Stimulated activated CD4-positive, alpha-beta T cell treated with anti-CD3 and anti-CD28 coated beads, TNF-alpha, amount 100 ng/mL, for 4 hours (primary cell): ENCODE results near the gene SEZ6.

Experiments
- DNase-seq, 3 experiments: peaks; one replicate each; pipeline ENCODE4 v3.0.0-alpha.2; 2020; ENCODE audit warnings: low read depth in 3 of 3

Gene SEZ6

DNA sequence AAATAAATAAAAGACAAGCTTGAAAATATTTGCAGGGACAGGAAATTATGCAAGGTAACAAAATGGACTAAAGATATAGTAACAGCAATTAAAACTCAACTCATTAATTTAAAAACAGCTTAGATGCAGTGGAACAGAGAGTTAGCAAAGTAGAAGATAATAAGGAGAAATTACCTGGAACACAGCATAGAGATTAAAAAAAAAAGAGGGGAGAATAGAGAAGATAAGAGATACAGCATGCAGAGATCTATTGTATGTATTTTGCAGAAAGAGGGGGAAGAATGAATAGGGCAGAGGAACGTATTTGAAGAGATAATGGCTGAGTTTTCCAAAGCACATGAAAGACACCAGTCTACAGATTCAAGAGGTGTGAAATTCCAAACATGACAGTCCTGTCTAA is 28.7 kb upstream of the SEZ6 start:
- no peak for DNase-seq

- no peak for DNase-seq
Measured at GRCh38 chr17:29032857-29033197, 27.0 kb upstream of the SEZ6 start.

- no peak for DNase-seq
Measured at GRCh38 chr17:29032013-29032856, 26.4 kb upstream of the SEZ6 start.

GRCh38 chr17:29031488-29031887 is 25.7 kb upstream of the SEZ6 start:
- no peak for DNase-seq

DNA sequence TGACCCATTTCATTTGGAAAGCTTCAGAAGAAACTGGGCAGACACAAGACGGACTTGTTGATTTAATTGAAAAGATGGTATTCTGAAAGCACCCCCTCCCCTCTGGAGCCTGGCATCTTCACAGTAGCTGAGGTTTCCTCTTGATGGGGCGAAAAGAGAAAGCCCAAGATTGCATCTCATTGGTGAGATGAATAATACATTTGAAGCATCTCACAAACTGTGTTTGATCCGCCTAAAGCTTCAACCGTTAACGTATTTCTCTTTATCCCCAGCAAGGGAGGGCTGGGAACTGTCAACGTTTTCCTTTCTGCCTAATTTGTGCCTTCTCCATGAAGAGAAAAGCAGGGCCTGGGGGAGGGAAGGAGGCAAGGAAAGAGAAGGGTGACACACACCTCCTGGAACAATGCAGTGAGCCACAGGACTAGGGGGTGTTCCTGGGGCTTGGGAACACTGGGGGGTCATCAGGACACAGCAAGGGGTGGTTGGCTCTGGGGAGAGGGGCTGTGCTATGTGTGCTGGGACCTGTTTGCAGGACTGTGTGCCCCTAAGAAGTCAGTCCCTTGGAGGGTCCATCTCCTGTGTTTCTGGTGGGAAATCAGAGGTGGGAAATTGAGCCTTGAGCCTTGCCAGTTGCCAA is 18.6 kb upstream of the SEZ6 start:
- DNase-seq = no peak

GRCh38 chr17:29022074-29022473 is 16.2 kb upstream of the SEZ6 start:
- DNase-seq = no peak

- no peak for DNase-seq
Measured at GRCh38 chr17:29021226-29021625, 15.4 kb upstream of the SEZ6 start.

GRCh38 chr17:29020576-29020975 is 14.7 kb upstream of the SEZ6 start:
- no peak for DNase-seq

GRCh38 chr17:29019475-29020181 is 13.8 kb upstream of the SEZ6 start:
- DNase-seq = no peak

DNA sequence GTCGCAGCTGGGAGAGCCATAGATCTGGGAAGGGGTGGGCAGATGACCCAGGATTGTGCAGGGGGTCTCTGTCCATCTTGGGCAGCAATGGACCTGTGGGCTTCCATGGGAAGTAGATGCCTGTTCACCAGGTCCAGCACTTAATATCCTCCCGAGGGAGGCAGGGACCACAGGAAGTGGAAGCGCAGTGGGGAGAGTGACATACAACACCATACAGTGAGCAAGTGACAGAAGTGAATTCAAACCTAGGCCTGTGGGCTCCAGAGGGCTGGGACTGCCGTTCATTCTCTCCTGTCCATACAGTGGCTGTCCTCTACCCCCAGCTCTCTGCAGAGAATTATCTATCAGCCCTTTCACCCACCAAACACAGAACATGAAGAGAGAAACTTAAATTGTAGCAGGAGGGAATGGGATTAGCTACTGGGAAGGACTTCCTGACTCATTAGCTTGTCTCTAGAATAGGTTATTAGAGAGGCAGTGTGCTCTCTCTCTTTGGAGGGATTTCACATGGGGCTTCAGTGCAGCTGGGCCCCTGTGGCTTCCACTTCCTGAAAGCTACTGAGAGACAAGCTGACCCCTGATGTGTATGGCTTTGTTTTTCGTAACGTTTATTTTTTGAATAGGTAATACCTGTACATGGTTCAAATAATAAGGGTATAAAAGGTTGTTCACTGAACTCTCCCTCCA is 13.1 kb upstream of the SEZ6 start:
- no peak for DNase-seq

DNA sequence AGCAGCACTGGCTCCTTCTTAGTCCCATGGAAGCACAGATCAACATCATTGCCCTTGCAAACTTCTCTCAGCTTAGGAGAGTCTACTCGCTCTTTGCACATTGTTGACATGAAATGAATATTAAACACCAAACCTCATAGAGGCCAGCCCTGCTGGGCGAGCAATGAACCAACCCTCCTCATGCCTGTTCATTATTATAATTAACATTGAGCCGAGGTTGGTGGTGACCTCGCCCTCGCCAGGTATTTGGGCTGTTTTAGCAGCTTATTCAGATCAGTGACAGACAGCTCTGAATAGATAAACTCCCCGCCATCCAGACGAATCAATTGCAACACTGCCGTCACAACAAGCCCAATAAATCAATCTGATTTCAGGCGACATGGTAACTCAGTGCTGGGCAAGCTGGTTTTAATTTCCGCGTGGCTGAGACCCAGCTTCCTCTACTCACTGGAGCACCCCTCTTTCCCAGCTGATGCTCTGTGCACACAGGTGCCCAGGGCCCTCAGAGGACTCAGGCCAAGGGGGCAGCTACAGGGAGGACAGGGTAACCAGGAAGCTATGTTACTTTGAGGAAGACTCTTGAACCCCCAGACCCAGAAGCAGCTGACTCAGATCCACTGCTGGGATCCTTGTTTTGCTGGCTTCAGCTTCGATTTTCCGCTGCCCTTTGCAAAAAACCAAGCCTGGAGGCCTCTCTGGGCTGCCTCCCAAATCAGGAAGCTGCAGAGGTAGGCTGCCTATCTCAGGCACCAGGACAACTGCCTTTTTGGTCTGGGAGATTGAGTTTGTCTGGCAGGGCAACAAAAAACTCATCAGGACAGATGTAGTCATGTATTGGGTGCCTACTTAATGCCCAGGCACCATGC is 10.7 kb upstream of the SEZ6 start:
- DNase-seq = no peak

- no peak for DNase-seq
Measured at GRCh38 chr17:29014716-29015115, 8.9 kb upstream of the SEZ6 start.

DNA sequence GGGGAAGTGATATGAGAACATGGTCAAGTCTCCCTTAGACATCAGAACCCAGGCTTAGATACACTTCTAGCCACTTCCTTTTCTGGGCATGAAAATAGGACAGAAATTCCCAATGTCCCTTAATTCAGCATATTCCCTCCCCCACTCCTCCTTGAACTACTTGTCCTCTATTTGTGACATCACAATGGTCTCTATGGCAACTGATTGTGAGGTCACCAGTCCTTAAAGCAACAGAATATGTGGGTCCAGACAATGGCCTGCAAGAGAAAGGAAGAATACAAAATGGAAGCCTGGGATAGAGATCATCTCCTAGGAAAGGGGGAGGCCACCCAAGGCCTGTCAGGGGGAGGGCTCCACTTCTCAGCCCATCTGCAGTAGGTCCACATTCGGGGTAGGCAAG is 6.7 kb upstream of the SEZ6 start:
- DNase-seq = no peak

DNA sequence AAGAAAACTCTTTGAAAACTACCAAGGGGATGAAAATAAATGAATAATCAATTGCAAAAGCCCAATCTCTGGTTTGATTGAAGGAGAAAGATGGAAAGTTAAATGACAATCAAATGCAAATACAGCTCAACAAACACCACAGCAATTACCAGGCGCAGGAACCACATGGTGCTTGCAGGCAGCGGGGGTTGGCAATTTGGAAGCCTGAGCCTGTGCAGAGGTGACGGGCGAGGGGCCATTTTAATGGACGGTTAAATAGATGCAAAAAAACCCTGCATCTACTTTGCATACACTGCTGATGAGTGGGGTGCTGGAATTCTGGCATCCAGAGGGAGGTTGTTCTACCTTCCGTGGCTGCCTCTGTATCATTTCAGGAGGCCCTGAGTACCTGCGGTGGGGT is 4.8 kb upstream of the SEZ6 start:
- DNase-seq = no peak

DNA sequence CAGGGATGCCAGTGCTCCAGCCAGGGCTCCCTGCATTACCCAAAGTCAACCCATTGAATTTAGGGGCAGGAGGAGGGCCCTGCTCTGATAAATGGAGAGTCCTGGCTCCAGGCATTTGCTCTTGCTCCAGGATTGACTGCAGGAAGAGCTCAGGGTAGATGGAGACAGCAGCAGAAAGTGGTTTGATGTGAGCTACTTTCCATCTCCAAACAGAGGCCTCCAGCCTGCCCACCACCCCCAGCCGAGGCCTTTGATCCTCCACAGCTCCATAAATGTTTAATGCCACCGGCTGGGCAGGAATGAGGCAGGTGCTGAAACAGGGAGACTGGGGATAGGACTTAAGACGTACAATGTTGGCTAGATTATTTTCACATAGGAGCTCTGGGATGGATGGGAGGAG is 4.3 kb upstream of the SEZ6 start:
- DNase-seq = no peak

DNA sequence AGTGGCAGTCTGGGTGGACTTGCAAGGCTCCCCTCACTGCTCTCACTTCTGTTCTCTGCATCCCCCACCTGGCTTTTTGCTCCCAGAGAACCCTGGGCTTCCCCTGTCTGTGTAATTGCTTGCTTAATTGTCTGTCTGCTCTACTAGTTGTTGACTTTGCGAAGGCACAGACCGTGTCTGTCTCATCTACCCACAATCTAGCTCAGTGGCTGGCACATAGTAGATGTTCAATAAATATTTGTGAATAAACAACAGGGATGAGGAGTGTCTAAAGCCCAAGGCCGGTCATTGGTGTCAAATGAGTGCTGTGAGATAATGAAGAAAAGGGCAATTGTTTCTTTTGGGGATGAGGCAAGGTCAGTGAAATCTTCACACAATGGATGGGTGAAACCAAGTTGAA is 2.8 kb upstream of the SEZ6 start:
- DNase-seq = no peak

DNA sequence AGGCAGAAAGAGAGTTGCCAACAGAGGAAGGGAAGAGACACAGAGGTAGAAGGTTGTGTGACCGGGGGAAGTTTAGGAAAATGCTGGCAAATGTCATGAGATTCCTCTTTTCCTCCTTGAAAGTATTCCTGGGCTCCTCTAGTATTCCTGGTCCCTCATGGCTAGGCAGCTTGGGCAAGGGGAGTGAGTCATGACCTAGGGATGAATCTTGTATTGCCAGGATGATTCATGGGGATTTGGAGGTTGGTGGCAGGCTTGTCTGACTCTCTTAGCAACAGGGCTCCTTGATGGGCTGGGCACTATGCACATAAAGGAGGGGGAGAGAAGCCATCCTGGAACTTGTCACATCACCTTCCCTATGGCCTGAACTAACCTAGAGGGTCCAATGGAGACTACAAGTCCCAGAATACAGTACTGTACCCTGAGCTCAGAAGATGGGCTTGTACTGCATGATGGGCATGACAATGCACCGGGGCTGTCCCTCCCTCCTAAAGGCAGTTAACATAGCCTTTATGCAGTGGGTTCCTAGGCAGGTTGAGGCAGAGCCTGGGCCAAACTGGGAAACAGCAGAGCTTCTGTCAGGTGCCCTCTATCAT is 2.1 kb upstream of the SEZ6 start:
- no peak for DNase-seq

- DNase-seq = no peak
Measured at GRCh38 chr17:29007456-29007855, 1.6 kb upstream of the SEZ6 start.

DNA sequence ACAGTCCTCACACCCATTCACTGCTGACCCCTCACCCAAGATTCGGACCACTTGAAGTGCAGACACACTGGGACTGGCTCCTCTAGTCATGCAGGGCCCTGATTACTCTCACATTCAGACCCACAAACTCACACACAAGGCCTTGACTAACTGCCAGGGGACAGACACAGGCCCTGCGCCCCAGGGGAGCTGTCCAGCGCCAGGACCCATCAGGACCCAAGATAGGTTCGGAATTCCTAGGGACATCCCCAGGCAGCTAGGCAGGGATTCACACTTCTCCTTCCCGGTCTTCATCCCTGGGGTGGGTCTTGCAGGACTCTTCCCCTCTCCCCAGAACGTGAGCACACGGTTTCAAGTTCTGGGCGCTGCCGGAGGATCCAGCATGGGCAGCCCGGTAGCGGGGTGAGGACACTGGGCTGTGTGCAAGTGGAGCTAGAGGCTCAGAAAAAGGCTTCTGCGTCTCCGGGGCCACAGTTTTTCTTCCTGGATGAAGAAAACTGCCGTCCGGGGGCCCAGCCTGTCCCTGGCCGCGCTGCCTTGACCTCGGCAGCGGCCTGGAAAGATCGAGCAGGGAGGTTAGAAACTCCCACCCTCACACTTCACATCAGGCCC is 1.6 kb downstream of the SEZ6 start:
- DNase-seq = no peak

DNA sequence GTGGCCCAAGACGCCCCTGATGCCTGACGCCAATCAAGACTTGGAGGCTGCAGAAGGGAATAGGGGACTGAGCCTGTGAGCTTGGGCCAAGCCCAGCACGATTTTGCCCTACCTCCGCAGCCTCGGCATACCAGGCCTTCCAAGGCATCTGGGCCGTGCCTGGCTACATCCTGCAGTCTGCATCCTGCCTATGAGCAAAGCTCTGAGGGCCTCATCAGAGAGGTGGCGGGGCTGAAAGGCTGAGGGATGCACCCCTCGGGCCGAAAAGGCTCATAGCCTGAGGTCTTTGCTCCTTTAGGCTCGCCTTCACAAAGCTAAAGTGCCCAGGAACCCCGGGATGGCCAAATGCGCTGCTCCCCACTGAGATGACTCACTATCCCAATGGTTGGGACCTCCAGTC is 2.5 kb downstream of the SEZ6 start:
- DNase-seq = no peak

DNA sequence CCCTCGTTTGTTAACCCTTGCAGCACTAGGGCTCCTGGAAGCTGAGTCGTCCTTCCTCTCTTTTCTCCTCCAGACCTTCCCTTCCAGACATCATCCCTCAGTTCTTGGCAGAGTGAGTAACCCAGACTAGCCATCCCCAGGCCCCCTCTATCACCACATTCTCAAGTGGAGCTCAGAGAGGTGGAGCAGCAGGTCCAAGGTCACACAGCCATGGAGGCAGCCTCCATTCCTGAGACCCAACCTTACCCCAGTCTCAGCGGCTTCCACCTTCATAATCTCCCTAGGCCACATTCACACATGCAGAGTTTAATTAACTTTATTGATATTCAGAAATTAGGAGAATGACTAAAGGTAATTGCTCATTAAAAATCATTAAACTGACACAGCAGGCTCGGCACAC is 3.0 kb downstream of the SEZ6 start:
- DNase-seq = no peak
